Activated CD8-positive, alpha-beta T cell treated with anti-CD3 and anti-CD28 coated beads for 36 hours (primary cell): Measurements from ENCODE around the gene RXRA. TPM values are rescaled to one million over a fixed set of nuclear protein-coding genes. Genes with fewer than 3 reads are reported as not detected.

Experiments used
- ATAC-seq: fragments of 200-7000 bp; cut with Tn5 transposase; one replicate; pipeline ENCODE4 v1.10.0; 2021; ENCODE audit warnings: mild to moderate bottlenecking, moderate library complexity
- CTCF ChIA-PET: fragments of 350-600 bp; sonication (Branson Sonifier 250); formaldehyde crosslinking; loops from one replicate; lab custom pipeline; 2021; ENCODE audit warnings: antibody characterized with exemption; lab: Charles Lee
- POLR2A ChIA-PET: fragments of 350-600 bp; sonication (Branson Sonifier 250); formaldehyde crosslinking; loops from one replicate; lab custom pipeline; 2021; ENCODE audit warnings: antibody characterized with exemption; lab: Charles Lee
- DNase-seq: peaks from one replicate; pipeline ENCODE4 v3.0.0-alpha.2; 2020
- H3K27ac Mint-ChIP-seq: one replicate; pipeline ENCODE4 v1.8.0; 2021; ENCODE audit warnings: mild to moderate bottlenecking, mixed read lengths
- H3K27me3 Mint-ChIP-seq: one replicate; pipeline ENCODE4 v1.8.0; 2021; ENCODE audit warnings: mixed read lengths
- H3K36me3 Mint-ChIP-seq: one replicate; pipeline ENCODE4 v1.8.0; 2021; ENCODE audit warnings: low read depth, mixed read lengths
- H3K4me1 Mint-ChIP-seq: one replicate; pipeline ENCODE4 v1.8.0; 2021; ENCODE audit warnings: low read depth, mixed read lengths
- H3K4me3 Mint-ChIP-seq: one replicate; pipeline ENCODE4 v1.8.0; 2021; ENCODE audit warnings: mild to moderate bottlenecking, moderate library complexity, mixed read lengths
- H3K9me3 Mint-ChIP-seq: one replicate; pipeline ENCODE4 v1.8.0; 2021; ENCODE audit warnings: mixed read lengths
- intact Hi-C: fragments of 100-400 bp; cut with micrococcal nuclease; formaldehyde crosslinking; loops from one replicate; pipeline ENCODE4 v1.10.0; 2022
- total RNA-seq, 2 experiments: library from RNA; stranded (reverse); gene quantifications; one replicate each; pipeline ENCODE4 v1.2.3, GENCODE V29; 2021
- TF ChIP-seq, protein P1 (sequence below): fragments of 200-600 bp; IDR thresholded peaks from one replicate; pipeline ENCODE4 v1.8.0; 2022; ENCODE audit warnings: antibody characterized with exemption, mild to moderate bottlenecking

RXRA gene
- total RNA-seq, 2 experiments from 2014 or later, result 23.2 to 23.8 TPM

DNA sequence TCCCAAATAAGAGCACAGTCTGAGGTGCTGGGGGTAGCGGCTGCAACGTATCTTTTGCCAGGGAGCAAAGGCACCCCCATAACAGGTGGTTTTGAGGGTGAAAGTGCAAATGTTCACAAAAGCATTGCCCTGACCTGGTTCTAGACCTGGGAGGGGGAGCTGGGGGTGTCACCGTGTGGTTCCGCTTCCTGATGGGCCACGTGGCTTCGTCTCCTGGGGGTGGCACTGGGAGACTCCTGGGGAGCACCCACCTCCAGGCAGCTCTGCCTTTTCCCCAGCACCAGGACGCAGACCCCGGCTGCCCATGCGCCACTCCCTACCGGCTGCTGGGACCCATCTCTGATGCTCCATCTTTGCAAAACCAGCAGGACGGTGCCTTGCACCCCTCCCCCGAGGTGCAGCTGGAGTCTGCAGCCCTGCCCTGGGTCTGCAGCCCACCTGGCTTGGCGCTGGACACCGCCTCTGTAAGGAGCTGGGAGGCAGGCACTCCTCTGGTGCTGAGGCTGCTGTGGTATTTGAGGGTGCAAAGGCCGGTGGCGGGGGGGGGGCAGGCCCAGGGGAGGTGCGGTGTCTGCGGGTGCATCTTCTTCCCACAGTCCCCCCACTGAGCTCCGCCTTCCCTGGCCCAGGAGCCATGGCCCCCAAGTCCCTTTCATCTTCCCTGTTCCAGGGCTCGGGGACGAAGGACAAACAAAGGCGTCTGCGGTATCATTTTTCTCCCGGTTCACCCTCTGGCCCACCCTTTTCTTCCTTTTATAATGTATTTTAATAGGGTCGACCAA, 29.8 kb upstream of the RXRA start:
- ATAC-seq (no peak), DNase-seq (no peak)
- POLR2A ChIA-PET, result no interaction called here
- no peak overlapping the region for H3K4me3 Mint-ChIP-seq
- TF ChIP-seq, protein P1, sequence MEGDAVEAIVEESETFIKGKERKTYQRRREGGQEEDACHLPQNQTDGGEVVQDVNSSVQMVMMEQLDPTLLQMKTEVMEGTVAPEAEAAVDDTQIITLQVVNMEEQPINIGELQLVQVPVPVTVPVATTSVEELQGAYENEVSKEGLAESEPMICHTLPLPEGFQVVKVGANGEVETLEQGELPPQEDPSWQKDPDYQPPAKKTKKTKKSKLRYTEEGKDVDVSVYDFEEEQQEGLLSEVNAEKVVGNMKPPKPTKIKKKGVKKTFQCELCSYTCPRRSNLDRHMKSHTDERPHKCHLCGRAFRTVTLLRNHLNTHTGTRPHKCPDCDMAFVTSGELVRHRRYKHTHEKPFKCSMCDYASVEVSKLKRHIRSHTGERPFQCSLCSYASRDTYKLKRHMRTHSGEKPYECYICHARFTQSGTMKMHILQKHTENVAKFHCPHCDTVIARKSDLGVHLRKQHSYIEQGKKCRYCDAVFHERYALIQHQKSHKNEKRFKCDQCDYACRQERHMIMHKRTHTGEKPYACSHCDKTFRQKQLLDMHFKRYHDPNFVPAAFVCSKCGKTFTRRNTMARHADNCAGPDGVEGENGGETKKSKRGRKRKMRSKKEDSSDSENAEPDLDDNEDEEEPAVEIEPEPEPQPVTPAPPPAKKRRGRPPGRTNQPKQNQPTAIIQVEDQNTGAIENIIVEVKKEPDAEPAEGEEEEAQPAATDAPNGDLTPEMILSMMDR, result no peak
- intact Hi-C loops, result no loop called here
- no peak overlapping the region for H3K27ac Mint-ChIP-seq
- H3K27me3 Mint-ChIP-seq, result peaks cover 4% of the 10 kb centered on the region
- no peaks in the 10 kb centered on the region for H3K9me3 Mint-ChIP-seq
- CTCF ChIA-PET, result no interaction called here
- no peaks in the 10 kb centered on the region for H3K36me3 Mint-ChIP-seq
- peaks cover 9% of the 10 kb centered on the region for H3K4me1 Mint-ChIP-seq

DNA sequence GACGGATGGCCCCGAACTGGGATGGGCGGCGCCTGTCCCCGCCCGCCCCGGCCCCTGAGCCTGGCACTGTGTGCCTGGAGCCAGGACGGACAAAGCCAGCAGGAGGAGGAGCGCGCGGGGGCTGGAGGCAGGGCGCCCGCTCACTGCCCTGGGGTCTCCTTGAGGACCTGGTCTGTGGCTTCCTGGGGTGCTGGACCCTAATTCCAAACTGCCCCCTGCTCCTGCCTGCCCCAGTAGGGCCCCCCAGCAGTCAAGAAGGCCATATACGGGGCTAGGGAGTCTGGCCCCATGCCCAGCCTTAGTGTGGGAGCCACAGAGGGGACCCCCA, 29.2 kb upstream of the RXRA start:
- no peak overlapping the region for H3K27ac Mint-ChIP-seq
- H3K27me3 Mint-ChIP-seq, result peaks cover 4% of the 10 kb centered on the region
- POLR2A ChIA-PET, result no interaction called here

DNA sequence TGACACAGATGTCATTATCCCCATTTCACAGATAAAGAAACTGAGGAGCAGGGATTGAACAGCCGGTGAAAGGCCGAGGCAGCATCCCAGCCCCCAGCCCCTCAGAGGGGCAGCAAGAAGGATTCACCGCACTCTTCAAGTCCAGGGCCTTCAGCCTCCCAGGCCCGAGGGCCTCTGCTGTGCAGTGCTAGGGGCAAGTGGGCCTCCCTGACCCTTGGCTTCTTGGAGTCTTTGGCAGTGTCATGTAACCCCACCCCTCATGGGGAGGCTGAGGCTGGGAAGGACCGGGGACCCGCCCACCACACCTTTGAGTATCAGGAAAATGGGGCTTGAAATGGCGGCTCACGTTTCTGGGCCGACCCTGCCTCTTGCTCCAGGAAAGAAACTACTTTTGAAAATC, 28.7 kb upstream of the RXRA start:
- H3K27ac Mint-ChIP-seq, result no peak overlapping the region
- ChIA-PET CTCF (no interaction called here), POLR2A (no interaction called here)
- no peaks in the 10 kb centered on the region for H3K9me3 Mint-ChIP-seq
- peaks cover 14% of the 10 kb centered on the region for H3K4me1 Mint-ChIP-seq
- DNase-seq, result no peak
- TF ChIP-seq, protein P1, result no peak
- peaks cover 4% of the 10 kb centered on the region for H3K27me3 Mint-ChIP-seq
- intact Hi-C loops, result no loop called here
- no peak for ATAC-seq
- no peaks in the 10 kb centered on the region for H3K36me3 Mint-ChIP-seq
- H3K4me3 Mint-ChIP-seq, result no peak overlapping the region

More for the DNA sequence above, 29.2 kb upstream of the RXRA start:
- no peak for DNase-seq
- H3K9me3 Mint-ChIP-seq, result no peaks in the 10 kb centered on the region
- TF ChIP-seq, protein P1, result no peak
- H3K4me1 Mint-ChIP-seq, result peaks cover 14% of the 10 kb centered on the region
- H3K4me3 Mint-ChIP-seq, result no peak overlapping the region
- no peak for ATAC-seq
- intact Hi-C loops, result no loop called here
- CTCF ChIA-PET, result no interaction called here
- H3K36me3 Mint-ChIP-seq, result no peaks in the 10 kb centered on the region

DNA sequence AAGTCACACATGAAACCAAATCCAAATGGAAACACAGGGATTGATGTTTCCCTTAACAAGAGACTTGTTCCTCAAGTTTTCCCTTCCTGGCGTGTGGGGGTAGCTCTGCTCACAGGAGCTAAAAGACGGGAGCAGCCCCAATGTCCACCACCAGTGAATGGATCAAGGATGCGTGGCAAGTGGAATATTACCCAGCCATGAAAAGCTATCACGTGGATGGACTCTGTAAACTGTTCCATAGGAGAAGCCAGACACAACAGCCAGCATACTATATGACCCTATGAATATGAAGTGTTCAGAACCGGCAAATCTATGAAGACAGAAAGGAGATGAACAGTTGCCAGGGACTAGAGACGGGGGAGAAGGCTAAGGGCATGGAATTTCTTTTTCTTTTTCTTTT, 28.3 kb upstream of the RXRA start:
- DNase-seq, result no peak
- no peaks in the 10 kb centered on the region for H3K36me3 Mint-ChIP-seq
- no peak overlapping the region for H3K4me3 Mint-ChIP-seq
- no peak overlapping the region for H3K27ac Mint-ChIP-seq
- no peaks in the 10 kb centered on the region for H3K9me3 Mint-ChIP-seq
- H3K27me3 Mint-ChIP-seq, result peaks cover 4% of the 10 kb centered on the region
- ChIA-PET CTCF (no interaction called here), POLR2A (no interaction called here)
- intact Hi-C loops, result no loop called here
- peaks cover 14% of the 10 kb centered on the region for H3K4me1 Mint-ChIP-seq
- ATAC-seq, result no peak
- TF ChIP-seq, protein P1, result no peak

DNA sequence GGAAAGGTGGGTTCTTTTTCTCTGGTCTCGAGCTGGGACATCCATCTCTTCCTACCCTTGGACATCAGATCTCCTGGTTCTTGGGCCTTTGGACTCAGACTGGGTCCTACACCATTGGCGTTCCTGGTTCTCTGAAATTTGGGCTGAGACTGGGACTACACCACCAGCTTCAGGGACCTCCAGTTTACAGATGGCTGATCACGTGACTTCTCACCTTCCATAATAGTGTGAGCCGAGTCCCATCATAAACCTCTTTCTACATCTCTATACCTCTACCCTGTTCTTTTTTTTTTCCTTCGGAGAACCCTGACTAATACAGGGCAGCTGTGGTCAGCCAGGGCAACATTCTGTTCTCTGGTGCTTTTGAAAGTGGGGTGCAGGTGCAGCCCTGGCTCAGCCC, 27.2 kb upstream of the RXRA start:
- no peak overlapping the region for H3K27ac Mint-ChIP-seq
- TF ChIP-seq, protein P1, result no peak
- ChIA-PET POLR2A (interaction anchor here (1.2 kb wide), 1 partner anchor 30 kb away, joined by 4 read pairs; no protein-coding TSS in a partner anchor), CTCF (no interaction called here)
- ATAC-seq (no peak), DNase-seq (no peak)
- no peaks in the 10 kb centered on the region for H3K36me3 Mint-ChIP-seq
- H3K4me1 Mint-ChIP-seq, result peaks cover 13% of the 10 kb centered on the region
- H3K9me3 Mint-ChIP-seq, result no peaks in the 10 kb centered on the region
- peaks cover 4% of the 10 kb centered on the region for H3K27me3 Mint-ChIP-seq
- H3K4me3 Mint-ChIP-seq, result no peak overlapping the region
- intact Hi-C loops, result no loop called here
